Lung (tissue), 12 donors: ENCODE measurements around the gene TBC1D4. TPM values are rescaled to one million over a fixed set of nuclear protein-coding genes. Genes with fewer than 3 reads are reported as not detected.

Experiments used
- ATAC-seq: fragments of 200-7000 bp; cut with Tn5 transposase; one replicate; pipeline ENCODE4 v1.9.1; 2020; ENCODE audit warnings: moderate number of reproducible peaks; ENCODE audit not compliant: insufficient read depth, low FRiP score
- DNase-seq, 3 donors: peaks; one replicate each; pipeline ENCODE4 v3.0.0-alpha.2; 2013 to 2017
- H3K27ac ChIP-seq, 2 donors: one replicate each; pipeline ENCODE4 v1.5.1; 2013; ENCODE audit warnings: mild to moderate bottlenecking in 2 of 2, moderate library complexity in 2 of 2, control low read depth in 1 of 2, inconsistent platforms in 1 of 2, low read depth in 1 of 2, low read length in 1 of 2
- H3K27me3 ChIP-seq, 3 donors: one replicate each; pipeline ENCODE4 v1.5.1; 2013; ENCODE audit warnings: low read length in 2 of 3; ENCODE audit not compliant: control insufficient read depth in 3 of 3, insufficient read depth in 3 of 3
- H3K36me3 ChIP-seq, 4 donors: one replicate each; pipeline ENCODE4 v1.5.1; 2013; ENCODE audit warnings: low read length in 4 of 4, mild to moderate bottlenecking in 1 of 4, moderate library complexity in 1 of 4; ENCODE audit not compliant: control insufficient read depth in 4 of 4, insufficient read depth in 4 of 4
- H3K4me1 ChIP-seq, 5 donors: one replicate each; pipeline ENCODE4 v1.5.1; 2013; ENCODE audit warnings: low read length in 5 of 5, mild to moderate bottlenecking in 2 of 5, moderate library complexity in 1 of 5; ENCODE audit not compliant: control insufficient read depth in 5 of 5, insufficient read depth in 5 of 5
- H3K4me3 ChIP-seq: one replicate; pipeline ENCODE4 v1.5.1; 2013; ENCODE audit warnings: mild to moderate bottlenecking, control low read depth, moderate library complexity
- H3K9ac ChIP-seq, 2 donors: one replicate each; pipeline ENCODE4 v1.5.1; 2013; ENCODE audit warnings: low read length in 2 of 2, control low read depth in 1 of 2; ENCODE audit not compliant: insufficient read depth in 1 of 2
- H3K9me3 ChIP-seq, 4 donors: one replicate each; pipeline ENCODE4 v1.5.1; 2013; ENCODE audit warnings: low read length in 3 of 4, mild to moderate bottlenecking in 1 of 4, moderate library complexity in 1 of 4; ENCODE audit not compliant: control insufficient read depth in 4 of 4, insufficient read depth in 3 of 4
- WGBS, 2 donors: extraction: QIAGEN DNeasy Blood & Tissue Kit; methylation state at CpG; one replicate each; pipeline ENCODE4 v1.1.7; 2013; 5-methylcytosine and 5-hydroxymethylcytosine counted together
- polyA plus RNA-seq, 2 donors: library from polyadenylated mRNA; stranded (reverse); fragments of 200-250 nt; gene quantifications; one replicate each; pipeline ENCODE4 v1.2.1, GENCODE V29; 2013
- total RNA-seq, 2 donors: library from RNA; depleted of rRNA in 1 of 2; stranded (reverse); fragments of >200 nt in 1 of 2; gene quantifications; one replicate each; pipeline ENCODE4 v1.2.1, GENCODE V29; 2014 to 2021
- TF ChIP-seq, protein P1 (sequence below): IDR thresholded peaks from 2 replicates; pipeline ENCODE4 v1.5.1; 2012; ENCODE audit warnings: mild to moderate bottlenecking; ENCODE audit errors: control extremely low read depth, extremely low read depth
- donor health status: control.
- donor health status: control.
- donor health status: Bipolar disorder and iron deficiency.
- donor health status: healthy.
- donor health status: DM: yes; HTN: yes; CAD: no.

TBC1D4 gene
- total and polyA plus RNA-seq, 4 donors, result 4.3 to 26.4 (median 14.0) TPM

DNA sequence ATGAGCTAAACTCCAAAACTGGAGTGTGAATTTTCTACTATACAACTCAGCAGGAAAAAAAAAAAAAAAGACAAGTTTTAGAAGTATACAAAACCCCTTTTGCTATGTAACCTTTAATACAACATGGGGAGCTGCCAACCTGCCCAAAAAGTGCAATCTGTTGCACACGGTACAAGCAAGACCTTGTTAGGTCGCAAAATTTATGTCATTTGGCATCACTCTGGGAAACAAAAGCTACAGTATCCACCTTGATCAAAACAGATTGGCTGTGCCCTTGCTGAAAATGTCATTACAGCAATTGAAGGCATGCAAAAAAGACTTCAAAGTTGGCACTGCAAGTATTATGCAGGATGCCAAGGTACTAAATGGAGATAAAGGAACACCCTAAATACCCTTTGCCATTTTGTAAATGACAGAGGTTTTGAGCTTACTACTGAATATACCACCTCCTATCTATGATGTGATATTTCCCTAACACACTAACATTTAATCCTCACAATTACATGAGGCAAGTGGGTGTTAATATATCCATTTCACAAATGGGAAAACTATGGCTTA, 150.1 kb downstream of the TBC1D4 start:
- DNase-seq (no peak), ATAC-seq (no peak)
- no peak overlapping the region for H3K4me3 ChIP-seq
- TF ChIP-seq, protein P1, sequence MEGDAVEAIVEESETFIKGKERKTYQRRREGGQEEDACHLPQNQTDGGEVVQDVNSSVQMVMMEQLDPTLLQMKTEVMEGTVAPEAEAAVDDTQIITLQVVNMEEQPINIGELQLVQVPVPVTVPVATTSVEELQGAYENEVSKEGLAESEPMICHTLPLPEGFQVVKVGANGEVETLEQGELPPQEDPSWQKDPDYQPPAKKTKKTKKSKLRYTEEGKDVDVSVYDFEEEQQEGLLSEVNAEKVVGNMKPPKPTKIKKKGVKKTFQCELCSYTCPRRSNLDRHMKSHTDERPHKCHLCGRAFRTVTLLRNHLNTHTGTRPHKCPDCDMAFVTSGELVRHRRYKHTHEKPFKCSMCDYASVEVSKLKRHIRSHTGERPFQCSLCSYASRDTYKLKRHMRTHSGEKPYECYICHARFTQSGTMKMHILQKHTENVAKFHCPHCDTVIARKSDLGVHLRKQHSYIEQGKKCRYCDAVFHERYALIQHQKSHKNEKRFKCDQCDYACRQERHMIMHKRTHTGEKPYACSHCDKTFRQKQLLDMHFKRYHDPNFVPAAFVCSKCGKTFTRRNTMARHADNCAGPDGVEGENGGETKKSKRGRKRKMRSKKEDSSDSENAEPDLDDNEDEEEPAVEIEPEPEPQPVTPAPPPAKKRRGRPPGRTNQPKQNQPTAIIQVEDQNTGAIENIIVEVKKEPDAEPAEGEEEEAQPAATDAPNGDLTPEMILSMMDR, result no peak
- peaks cover 0 to 6% (median 0%) of the 10 kb centered on the region in 5 donors for H3K4me1 ChIP-seq
- peaks cover 0 to 9% (median 5%) of the 10 kb centered on the region in 4 donors for H3K36me3 ChIP-seq
- H3K9ac ChIP-seq, result no peak overlapping the region
- no peak overlapping the region for H3K27ac ChIP-seq
- no peaks in the 10 kb centered on the region for H3K27me3 ChIP-seq
- no peaks in the 10 kb centered on the region for H3K9me3 ChIP-seq
- WGBS, 2 donors, result 94 to 96% methylated on average over 2 of the region's 2 CpGs

DNA sequence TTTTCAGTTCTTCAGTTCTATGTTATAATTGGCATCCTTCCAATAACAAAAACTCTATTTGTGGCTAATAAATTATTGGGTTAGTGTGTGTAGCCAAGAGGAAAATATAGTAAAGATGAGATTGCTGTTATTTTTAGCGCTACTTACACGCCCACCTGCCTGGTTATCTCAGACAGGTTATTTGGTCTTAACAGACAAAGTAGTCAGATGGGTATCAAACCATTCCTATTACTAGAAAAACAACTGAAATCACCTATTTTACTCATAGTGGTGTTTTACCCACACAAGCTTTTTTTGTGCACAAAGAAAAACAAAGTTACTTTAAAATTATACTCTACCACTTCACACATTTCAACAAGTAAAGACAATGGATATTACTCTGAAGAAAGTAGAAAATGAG, 151.2 kb downstream of the TBC1D4 start:
- H3K4me1 ChIP-seq, result peaks cover 0 to 10% (median 5%) of the 10 kb centered on the region in 5 donors
- no peak overlapping the region for H3K27ac ChIP-seq
- WGBS, 2 donors, result 87 to 93% methylated on average over 2 of the region's 2 CpGs
- H3K9ac ChIP-seq, result no peak overlapping the region
- H3K9me3 ChIP-seq, result no peaks in the 10 kb centered on the region
- H3K27me3 ChIP-seq, result no peaks in the 10 kb centered on the region
- TF ChIP-seq, protein P1, result no peak
- no peak for DNase-seq
- H3K36me3 ChIP-seq, result peaks cover 0 to 8% (median 4%) of the 10 kb centered on the region in 4 donors
- ATAC-seq, result no peak
- H3K4me3 ChIP-seq, result no peak overlapping the region

DNA sequence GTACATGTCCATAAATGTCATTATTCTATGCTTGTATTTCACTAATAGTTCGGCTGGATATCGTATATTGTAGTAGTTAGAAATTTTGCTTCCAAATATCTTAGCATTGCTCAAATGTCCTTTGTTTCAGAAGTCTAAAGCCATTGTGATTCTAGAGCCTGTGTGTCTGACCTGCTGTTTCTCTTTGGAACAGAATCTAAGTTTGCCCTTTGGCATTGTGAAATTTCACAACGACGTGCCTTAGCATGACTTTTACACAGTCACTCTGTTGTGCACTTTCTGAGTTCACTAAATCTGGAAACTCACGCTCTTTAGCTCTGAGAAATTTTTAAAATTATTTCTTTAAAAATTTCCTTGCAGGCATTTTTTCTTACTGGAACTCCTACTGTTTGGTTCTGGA, 152.2 kb downstream of the TBC1D4 start:
- TF ChIP-seq, protein P1, result no peak
- Histone ChIP-seq H3K27me3 (no peaks in the 10 kb centered on the region), H3K9me3 (no peaks in the 10 kb centered on the region), H3K9ac (no peak overlapping the region), H3K27ac (no peak overlapping the region), H3K36me3 (peaks cover 0 to 4% (median 2%) of the 10 kb centered on the region in 4 donors), H3K4me1 (peaks cover 0 to 10% (median 5%) of the 10 kb centered on the region in 5 donors), H3K4me3 (no peak overlapping the region)
- DNase-seq (no peak), ATAC-seq (no peak)
- WGBS, 2 donors, result 82 to 87% methylated on average over 5 of the region's 5 CpGs

DNA sequence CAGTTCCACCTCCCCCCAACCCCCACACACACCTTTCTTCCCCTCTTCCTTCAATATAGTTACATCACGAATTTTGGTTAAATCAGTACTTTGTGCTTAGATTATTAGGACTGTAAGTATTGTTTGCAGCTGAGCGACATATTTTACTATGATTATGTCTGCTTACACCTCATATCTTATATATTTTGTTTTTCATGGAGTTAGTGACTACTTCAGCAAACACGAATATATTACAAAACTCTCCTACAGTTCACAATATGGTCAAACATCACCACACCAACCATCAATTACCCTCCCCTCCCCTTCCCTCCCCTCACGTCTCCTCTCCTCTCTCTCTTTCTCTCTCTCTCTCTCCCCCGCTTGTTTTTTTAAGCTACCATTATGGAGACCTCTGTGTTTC, 152.9 kb downstream of the TBC1D4 start:
- Histone ChIP-seq H3K4me3 (no peak overlapping the region), H3K27ac (no peak overlapping the region), H3K4me1 (peaks cover 0 to 12% (median 5%) of the 10 kb centered on the region in 5 donors), H3K9ac (no peak overlapping the region), H3K27me3 (no peaks in the 10 kb centered on the region), H3K36me3 (peaks cover 0 to 4% (median 2%) of the 10 kb centered on the region in 4 donors), H3K9me3 (no peaks in the 10 kb centered on the region)
- DNase-seq (no peak), ATAC-seq (no peak)
- WGBS, 2 donors, result 55 to 93% methylated on average over 5 of the region's 5 CpGs
- TF ChIP-seq, protein P1, result no peak
